HS-5 (cell line): ENCODE data around the gene LYRM9.
"Not testable (repeated sequence)": the region's sequence is repeated elsewhere in the genome, so short reads cannot be mapped to it uniquely, and the experiment has no call there.

Source experiments
- DNase-seq: peaks from one replicate; pipeline ENCODE4 v3.0.0-alpha.2; 2012; ENCODE audit warnings: low read depth

Gene LYRM9

DNA sequence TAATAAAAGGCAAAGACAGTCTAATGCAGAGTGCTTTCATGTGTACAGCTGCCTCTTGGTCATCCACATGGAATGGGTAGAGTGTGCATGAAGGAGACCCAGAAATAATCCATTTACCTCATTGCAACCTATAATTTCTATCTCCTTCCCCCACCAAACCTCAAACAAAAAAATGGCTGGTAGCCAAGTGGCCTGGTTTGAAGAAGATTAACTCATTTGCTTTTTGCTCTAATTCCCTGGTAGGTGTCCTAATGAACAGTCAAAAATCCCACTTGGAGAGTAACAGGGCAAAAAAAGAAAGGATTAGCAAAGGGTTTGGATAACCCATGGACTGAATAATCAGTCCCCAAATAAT is 13.0 kb upstream of the LYRM9 start:
- no peak for DNase-seq

DNA sequence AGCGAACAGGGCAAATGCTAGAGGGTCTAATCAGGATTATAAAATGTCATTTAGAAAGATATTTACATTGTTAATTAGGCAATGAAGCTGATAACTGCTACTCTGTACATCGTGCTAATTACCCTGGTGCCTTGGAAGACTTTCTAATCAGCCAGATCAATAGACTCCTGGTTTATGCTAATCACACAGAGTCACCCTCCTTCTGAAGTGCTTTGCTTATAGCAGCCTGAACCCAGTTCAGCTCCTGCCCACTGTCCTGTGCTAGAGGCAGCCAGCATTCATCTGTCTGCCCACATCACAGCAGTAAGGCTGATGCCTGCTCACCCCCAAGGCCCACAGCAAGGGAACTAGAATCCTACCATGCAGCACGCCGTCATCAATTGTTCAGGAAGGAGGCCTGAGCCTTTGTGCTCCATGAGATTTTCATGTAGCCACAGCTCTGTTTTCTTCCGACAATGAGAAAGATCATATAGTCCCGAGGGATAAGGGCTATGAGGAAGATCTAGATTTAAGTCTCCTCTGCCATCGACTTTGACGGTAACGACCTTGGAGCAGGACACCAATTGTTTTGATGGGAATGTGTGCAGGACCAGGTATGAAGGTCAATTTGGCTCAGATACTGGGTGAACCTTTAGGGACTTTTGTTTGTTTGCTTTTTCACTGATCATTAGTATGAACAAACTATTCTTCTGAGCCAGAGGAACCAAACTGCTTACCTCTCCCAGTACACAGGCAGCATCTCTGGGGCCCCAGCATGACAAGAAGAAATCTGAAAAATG is 12.5 kb upstream of the LYRM9 start:
- DNase-seq = no peak

DNA sequence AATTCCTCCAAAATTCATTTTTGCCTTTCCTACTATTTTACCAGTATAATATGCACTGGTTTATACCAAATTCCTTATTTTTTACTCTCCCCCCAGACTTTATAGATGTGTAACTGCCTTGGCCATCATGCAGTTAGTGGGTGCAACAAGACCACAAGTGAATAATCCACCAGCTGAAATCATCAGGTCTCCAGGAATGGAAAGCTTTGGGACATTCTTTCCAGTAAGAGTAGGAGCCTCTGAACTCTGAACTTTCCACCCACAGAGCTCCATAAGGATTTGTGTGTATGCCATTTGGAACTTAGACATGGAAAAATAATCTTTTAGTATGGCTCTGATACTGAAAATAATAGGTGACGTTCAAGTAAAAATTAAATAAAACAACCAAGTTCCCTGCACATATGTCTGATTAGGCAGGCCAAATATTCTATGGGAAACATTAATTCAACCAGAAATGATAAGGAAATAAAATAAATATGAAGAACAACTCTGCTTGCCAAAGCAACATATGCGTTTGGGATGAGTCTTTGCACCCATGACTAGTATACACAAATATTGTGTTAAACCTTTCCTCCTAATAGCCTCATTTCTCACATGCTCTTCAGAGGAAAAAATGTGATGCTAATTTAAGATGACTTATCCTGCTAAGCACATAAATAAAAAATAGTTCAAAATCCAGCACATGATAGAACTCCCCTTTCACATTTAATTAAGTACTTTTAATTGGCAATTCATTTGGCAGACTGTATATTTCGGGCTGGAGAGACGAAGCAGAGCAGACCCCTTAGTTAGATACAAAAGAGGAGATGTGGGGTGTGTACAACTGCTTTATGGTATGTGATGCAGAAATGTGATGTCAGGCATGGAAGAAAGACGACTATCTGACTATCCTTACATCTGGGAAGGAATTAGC is 11.6 kb upstream of the LYRM9 start:
- no peak for DNase-seq

DNA sequence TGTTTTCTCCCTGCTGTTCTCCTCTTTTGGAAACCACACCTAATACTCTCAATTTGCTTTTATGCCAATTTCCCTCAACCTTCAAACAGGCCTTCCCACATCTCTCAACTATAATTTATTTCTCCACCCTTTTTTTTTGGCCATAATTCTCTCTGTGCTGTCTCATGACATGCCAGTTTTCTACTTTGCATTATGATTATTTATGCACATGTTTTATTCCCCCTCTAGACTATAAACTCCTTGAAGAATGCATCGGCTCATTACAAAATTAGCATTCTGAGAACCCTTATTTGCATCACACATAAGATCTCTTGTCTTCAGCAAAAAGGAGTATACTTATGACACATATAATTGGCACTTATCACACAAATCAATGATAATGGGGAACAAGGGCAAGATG is 10.9 kb upstream of the LYRM9 start:
- no peak for DNase-seq

DNA sequence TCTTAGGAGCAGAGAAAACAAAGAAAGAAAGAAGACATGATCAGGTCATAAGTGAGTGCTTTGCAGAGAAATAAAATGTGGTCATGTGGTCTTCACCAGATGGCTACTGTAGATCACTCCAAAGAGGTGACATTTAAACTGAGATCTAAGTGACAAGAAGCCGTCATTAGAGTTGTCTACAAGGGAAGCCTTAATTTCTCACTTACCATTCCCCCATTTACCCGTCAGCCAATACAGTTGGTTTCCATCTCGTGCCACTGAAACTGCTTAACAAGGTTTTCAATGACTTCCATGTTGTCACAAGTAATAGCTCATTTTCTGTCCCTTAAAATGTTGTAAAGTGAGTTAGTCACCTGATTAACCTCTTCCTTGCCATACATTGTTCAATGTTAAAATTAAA is 6.4 kb upstream of the LYRM9 start:
- no peak for DNase-seq

DNA sequence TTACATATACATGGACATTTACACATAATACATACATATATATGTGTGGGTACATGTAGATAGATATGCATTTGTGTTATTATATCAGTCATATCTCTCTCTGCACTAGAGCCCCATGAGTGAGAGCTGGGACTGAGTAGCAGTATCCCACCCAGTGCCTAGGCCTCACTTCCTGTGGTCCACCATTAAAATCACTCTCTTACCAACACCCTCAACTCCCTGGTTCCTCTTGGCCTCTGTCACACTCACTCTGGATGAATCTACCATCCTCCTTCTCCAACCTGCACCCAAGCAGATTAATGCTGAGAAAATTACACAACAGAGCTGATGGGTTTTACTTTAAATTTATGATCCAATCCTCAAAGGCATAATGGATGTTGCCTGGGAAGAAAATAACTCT is 4.9 kb upstream of the LYRM9 start:
- DNase-seq = no peak

DNA sequence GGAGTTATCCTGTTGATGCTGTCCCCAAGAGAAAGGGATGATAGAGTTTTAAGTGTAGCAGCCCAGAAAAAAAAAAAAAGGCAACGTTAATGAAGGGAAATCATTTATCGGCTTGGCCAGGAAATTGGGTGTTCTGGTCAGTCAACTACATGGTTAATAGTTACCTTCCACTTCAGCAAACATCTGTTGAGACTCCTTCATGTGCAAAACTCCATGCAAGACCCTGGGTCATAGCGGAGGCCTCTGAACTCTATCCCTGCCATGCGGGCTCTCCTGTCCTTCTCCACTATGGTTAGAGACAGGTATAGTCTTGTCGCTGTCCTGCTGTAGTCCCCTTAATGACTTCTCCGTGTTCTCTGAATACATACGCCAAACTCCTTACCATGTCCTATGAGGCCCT is 3.5 kb upstream of the LYRM9 start:
- no peak for DNase-seq

DNA sequence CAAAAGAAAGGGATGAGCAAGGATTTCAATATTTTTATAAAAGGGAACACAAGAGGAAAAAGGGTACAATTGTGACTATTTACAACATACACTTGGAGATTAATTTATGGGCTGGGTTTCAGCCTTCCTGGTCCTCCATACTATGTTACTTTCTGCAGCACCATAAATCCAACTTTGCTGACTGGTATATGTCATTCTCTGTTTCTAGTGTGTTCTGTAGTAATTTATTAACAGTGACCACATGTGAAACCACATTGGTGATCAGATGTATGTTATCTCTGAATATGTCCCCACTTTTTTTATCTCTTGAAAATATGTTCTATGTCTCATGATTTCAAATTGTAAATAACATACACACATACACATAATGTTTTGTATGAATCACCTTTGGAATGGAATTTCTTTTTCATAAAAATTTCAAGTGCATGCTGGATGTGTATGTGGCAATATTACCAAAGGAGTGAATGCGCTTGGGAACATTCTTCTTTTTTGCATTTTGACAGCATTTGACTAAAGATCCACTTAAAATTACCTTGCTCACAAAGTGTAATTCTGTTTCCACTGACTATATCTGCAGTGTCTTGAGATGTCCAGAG is 2.9 kb upstream of the LYRM9 start:
- no peak for DNase-seq

DNA sequence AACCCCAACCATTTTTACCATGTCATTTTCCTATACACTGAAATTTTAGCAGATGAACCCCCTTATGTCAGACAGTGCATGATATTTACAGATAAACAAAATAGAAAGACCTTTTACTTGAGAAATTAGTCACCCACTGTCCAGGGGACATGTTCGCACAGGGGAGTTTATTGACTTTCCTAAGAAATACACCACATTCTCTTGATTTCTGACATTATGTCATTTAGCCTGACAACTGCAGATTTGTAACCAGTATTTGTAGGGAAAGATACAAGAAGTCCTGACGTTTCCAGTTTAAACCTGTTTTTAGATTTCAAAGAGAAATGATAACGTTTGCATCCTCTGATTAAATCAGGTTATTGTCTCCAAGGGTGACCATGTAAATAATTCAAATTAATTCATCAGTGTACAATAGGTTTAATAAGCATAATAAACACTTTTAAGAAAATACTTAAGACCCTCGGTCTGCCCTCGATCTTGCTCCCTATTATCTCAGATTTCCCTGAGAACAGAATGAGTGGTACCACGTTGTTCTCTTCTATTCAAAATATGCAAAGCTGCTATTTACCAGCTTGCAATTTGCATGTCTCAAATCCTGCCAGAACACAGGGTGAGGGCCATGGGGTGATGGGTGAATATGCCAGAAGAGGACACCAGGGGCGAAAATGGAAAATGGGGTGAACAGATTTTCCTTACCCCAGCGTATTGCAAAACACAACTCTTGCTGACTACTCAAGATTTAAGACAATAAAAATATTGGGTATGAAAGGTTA is 2.1 kb upstream of the LYRM9 start:
- no peak for DNase-seq

DNA sequence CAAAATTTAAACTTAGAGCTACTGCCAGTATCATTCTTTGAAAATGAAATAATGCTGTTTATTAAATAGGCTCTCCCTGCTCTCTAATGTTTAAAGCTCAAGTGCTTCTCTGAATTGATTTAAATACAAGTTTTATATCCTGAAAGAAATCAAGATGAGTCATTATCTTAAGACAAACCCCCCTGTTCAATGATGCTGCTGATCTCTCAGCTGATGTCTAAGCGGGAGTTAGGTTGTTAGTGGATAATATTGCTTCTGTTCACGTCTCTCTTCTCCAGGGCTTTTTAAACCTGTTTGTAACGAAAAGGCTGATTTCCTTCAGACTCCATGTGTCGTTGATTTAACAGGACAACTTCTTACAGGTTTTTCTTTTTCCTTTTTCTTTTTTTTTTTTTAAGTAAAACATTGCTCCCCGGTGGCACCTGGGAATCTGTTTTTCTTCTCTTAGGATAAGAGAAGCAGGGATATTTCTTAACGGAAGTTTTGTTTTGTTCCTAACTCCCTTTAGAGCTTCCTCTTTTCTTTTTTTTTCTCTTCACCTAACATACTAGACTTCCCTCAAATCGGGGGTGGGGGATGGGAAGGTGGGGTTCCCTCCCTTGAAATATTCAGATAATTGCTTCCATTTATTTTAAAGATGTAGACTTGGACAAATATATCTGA is 807 bp upstream of the LYRM9 start:
- DNase-seq = no peak

DNA sequence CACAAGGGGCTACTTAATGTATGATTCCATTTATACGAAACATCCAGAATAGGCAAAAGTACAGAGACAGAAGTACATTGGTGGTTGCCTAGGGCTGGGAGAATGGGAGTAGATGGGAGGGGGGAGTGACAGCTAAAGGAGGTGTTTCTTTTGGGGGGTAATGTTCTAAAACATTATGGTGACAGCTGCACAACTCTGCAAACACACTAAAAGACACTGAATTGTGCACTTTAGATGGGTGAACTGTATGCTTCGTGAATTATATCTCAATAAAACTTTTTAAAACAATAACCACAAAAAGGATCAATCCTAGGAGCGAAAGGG is 661 bp downstream of the LYRM9 start:
- DNase-seq = no peak

DNA sequence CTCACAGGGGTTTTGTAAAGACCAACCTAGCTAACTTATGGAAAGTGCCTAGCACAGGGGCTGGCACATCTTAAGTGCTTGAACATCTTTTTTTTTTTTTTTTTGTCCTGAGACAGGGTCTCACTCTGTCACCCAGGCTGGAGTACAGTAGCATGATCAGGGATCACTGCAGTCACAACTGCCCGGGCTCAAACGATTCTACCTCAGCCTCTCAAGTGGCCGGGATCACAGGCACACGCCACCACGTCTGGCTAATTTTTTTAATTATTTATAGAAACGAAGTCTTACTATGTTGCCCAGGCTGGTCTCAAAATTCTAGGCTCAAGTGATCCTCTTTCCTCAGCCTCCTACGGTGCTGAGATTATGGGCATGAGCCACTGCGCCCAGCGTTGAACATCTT is 1.3 kb downstream of the LYRM9 start:
- no peak for DNase-seq

DNA sequence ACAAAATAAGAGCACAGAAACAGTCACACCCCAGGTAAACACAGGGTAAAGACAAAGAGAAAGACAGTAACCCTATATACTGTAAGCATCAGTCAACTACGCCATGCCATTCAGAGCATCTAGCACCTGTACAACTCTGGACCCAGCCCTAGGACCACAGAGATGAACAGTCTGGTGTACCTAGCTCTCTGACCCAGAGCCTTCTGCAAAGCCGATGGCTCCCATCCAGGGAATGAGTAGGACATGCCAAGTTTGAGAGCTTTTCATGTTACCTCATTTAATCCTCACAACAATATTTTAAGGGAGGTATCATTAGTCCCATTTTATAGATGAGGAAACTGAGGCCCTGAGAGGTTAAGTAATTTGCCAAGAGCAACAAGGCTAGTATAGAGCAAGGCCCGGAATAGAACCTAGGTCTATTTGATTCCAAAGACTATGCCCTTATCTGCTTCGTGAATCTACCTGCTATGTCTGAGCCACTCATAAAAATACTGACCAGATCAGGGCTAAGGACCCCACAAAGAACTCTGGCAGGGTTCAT is 3.4 kb downstream of the LYRM9 start:
- no peak for DNase-seq

DNA sequence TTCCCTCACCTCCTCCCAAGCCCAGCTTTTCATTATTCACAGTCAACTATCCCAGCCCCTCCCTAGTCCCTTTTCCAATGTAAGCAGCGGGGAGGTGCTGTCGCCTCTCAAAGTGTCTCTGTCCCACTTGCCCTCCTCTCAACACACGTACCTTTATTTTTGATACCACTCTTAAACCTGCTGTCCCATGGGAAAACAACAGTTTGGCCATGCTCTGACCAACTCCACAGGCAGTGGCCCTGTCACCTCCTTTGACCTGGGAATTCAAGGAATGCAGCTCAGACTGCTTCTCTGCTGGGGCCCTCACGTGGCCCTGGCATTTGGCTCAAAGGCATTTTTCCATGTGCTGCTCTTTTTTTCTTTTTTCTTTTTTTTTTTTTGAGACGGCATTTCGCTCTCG is 4.2 kb downstream of the LYRM9 start:
- DNase-seq = no peak

DNA sequence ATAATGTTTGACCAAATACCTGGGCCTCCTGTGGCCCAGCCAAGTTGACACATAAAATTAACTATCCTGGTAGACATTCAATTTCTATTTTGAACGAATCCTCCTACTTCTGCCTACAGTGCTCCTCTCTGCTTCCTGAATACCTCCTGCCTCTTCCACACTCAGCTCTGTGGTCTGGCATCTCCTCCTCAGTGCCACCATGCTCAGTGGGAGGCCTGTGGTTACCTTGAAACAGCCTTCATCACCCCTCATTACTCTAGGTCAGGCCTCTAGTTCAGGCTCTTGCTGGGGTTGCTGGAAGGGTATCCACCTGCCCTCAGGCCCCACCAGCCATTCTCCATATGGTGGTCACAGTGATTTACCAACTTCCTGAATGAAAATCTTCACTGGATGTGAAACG is 5.1 kb downstream of the LYRM9 start:
- no peak for DNase-seq

DNA sequence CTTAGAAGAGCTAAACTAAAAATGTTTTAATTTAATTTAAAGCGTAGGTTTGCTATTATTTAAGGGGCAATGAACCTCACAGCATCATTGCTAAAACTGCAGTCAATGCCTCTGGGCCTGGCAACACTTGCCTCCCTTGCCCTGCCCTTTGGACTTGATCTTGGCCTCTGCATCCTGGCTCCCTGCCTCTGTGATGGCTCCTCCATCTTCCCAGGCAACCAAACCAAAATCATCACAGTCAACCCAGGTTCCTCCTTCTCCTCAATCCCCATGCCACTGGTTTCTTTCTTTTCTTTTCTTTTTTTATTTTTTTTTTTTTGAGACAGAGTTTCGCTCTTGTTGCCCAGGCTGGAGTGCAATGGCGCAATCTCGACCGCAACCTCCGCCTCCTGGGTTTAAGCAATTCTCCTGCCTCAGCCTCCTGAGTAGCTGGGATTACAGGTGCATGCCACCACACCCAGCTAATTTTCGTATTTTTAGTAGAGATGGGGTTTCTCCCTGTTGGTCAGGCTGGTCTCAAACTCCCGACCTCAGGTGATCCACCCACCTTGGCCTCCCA is 6.7 kb downstream of the LYRM9 start:
- DNase-seq = not testable (repeated sequence)

DNA sequence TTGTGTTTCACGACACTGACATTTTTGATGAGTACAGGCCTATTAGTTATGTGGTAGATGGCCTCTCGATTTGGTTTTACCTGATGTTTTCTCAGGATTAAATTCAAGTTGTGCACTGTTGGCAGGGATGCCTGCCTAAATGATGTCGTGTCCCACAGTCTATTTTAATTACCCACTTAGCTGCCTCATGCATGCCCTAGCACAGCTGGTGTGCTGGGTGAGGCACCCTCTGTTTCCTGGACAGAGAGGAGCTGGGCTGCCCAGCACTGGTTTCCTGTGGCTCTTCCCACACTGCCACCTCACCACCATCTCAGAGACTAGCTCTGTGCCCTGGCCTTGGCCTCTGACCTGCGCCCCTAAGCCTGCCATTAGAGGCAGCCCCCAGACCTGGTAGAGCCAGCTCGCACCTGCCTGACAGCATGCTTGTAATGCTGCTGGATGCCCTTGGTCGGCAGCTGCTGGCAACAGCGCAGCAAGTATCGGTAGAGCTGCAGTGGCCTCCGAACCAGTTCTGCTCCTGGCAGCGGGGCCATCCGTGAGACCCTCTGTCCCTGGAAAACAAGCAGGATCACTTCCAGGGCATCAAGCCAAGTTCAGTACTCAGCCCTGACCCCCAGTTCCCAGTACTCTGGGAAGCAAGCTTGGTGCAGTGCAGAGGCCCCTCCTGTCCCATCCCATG is 10.9 kb downstream of the LYRM9 start:
- no peak for DNase-seq

DNA sequence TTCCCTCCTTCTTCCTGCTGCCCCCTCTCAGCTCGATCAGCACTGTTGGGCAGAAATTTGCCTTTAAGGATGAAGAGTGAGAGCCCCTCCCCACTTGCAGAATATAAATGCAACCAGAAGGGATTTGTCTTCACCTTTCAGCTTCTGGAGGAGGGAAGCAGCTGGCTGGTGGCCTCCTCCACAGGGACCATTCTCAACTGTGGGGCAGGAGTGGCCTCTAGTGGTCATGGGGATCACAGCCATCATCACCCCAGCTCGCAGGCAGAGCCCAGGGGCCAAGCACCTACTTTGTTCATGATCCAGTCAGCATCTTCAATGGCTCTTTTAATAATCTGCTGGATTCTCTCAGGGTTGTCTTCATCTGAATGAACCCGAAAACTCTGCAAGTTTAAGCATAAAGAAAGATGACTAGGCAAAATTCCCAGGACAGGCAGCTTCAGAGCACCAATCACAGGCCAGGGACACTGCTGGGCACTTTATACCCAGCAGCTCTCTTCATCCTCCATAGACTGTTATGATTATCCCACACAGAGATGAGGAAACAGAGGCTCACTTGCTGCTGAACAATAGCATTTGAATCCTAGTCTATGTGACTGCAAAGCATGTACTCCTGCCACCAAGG is 13.1 kb downstream of the LYRM9 start:
- no peak for DNase-seq

DNA sequence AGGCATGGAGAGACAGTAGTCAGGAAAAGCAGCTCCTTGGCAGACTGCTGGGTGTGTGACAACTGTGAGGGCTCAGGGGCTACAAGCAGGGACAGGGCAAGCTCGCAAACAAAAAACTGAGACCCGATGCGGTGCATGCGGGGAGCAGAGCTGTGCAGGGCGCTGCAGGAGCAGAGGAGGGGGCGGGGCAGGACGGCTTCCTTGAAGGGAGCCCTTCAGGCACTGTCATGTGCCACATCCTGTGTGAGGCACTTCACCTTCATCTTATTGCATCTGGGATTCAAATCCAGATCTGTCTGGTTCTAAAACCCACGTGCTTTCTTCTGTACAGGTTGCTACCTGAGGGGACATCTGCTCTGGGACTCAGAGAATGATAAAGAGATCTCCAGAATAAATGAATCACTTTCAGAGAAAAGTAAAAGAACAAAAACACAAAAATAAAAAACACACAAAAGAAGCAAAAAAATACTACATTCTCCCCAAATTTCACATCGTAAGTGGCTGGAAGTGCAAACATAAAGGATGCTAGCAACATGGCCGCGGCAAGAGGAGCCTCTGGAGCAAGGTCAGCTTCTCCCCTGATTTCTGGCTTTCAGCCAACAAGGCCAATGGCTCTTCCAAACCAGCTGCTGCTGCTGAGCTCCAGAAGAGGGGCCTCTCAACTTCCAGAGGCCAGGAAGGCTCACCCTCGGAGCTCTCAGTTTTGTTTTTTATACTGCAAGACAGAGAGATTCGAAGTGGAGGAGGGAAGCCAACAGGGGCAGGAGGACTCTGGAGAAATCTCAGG is 14.2 kb downstream of the LYRM9 start:
- DNase-seq = no peak

DNA sequence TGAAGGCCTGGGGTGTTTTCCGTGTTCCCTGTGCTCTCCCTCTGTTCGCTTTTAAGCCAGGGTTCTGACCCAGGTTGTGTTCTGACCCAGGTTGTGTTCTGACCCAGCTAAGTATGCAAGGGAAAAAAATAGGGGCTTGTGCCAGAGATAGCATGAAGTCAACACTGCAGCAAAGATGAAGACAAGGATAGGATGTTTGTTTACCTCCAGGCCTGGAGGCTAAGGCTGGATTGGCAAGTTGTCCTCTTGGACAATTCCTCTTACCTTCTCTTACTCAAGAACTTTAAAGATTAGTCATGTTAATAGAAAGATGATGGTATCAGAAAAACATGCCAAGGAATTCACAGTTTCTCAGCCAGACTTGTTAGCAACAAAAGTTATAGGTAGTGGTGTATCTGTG is 19.4 kb downstream of the LYRM9 start:
- no peak for DNase-seq
